Stimulated activated CD8-positive, alpha-beta memory T cell treated with anti-CD3 and anti-CD28 coated beads, Interleukin-4, amount 100 ng/mL, for 1 hour (primary cell): ENCODE measurements around the gene DNAJB7.
"Not testable (repeated sequence)": the region's sequence is repeated elsewhere in the genome, so short reads cannot be mapped to it uniquely, and the experiment has no call there.

Source experiments
- DNase-seq, 2 donors: peaks; one replicate each; pipeline ENCODE4 v3.0.0-alpha.2; 2020; ENCODE audit warnings: low read depth in 2 of 2, low spot score in 1 of 2

The DNAJB7 gene

GRCh38 chr22:40862013-40862412 lies at the start of gene DNAJB7:
TSS of gene DNAJB7 (minus strand) at chr22:40862113. CDS start at chr22:40861994, 119 bp downstream.
- DNase-seq = no peak

DNA sequence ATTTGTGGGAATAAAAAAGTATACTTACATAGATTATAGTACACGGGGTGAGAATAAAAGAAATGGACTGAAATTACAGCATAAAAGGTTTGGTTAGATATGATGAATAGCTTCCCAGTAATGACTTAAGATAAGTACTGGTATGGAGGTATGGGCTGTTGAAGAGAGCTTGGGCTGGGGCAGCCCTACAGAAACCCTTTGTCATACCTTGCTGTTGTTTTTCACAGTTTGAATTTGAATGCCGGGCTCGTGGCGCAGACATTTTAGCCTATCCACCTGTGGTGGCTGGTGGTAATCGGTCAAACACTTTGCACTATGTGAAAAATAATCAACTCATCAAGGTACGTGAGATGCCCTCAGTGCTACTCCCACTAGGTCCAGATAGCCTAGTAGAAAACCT lies 47.0 kb upstream of the DNAJB7 start:
- no peak for DNase-seq

GRCh38 chr22:40904101-40904500 lies 42.2 kb upstream of the DNAJB7 start:
- DNase-seq = no peak

GRCh38 chr22:40898850-40899357 lies 37.0 kb upstream of the DNAJB7 start:
- no peak for DNase-seq

- no peak for DNase-seq
Observed at GRCh38 chr22:40894417-40894816, 32.5 kb upstream of the DNAJB7 start.

DNA sequence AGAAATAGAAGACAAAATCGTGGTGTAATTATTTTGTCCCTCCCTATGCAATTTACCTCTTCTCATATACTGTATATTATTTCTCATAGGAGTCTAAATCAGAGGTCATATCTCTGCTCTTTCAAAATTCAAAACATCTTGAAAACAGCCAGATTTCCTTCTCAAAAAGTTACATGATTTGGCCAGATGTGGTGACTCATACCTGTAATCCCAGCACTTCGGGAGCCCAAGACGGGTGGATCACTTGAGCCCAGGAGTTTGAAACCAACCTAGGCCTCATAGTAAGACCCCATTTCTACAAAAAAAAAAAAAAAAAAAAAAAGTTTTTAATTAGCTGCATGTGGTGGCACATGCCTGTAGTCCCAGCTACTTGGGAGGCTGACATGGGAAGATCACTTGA lies 29.0 kb upstream of the DNAJB7 start:
- no peak for DNase-seq

DNA sequence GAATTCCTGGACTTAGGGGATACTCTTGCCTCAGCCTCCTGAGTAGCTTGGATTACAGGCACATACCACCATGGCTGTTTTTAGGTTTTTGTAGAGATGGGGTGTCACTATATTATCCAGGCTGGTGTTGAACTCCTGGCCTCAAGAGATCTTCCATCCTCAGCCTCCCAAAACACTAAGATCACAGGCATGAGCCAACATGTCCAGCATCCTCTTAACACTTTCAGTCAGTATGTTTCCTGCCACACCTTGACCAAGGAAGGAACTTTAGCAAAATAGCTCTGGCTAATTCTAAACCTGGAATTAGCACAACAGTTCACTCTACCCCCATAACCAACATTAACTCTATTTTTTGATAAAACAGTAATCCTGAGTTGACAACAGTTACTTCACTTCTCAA lies 27.2 kb upstream of the DNAJB7 start:
- no peak for DNase-seq

DNA sequence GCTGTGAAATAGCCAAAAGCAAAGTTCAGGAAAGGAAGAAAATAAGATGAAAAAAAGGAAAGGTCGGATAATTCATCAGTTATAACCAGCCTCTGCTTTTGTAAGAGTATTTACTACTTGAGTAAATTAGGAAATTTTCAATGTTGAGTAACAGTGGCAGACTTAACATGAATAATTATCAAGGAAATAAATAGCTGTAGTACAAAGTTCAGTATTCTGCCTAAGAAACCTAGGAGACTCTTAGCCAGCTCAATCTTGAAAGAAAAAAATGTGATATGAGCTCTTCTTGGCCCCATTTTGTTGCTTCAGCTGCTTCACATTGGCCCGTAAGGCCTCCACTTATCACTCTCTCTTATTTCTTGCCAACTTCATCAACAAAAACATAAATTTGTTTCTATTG lies 17.0 kb upstream of the DNAJB7 start:
- no peak for DNase-seq

GRCh38 chr22:40877488-40877887 lies 15.6 kb upstream of the DNAJB7 start:
- DNase-seq = no peak

DNA sequence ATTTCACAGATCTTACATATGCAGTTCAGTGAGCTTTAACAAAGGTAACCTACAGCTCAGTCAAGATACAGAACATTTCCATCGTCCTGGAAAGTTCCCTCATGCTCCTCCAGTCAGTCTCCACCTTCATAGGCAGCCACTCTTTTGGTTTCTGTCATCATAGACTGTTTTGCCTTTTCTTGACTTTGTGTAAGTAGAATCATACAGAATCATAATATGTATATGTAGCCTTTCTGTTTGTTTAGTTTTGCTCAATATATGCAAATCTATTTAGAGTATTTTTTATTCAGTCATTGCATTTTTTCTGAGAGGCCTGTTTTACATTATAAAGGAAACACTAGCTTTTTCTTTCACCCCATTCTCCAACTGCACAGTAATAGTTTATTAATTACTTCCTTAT lies 15.0 kb upstream of the DNAJB7 start:
- DNase-seq = no peak

DNA sequence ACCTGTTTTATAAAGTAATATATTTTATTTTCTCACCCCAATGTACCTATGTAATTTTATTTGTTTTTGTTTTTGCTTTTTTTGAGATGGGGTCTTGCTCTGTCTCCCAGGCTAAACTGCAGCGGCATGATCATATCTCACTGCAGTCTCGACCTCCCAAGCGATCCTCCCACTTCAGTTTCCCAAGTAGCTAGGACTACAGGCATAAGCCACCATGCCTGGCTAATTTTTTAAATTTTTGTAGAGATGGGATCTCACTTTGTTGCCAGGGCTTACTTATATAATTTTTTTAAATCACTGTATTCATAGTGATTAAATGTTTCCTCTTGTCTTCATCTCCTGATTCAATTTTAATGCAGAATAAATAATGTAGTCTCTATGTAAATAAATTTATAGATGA lies 13.2 kb upstream of the DNAJB7 start:
- DNase-seq = no peak

- DNase-seq = no peak
Observed at GRCh38 chr22:40874016-40874415, 12.1 kb upstream of the DNAJB7 start.

DNA sequence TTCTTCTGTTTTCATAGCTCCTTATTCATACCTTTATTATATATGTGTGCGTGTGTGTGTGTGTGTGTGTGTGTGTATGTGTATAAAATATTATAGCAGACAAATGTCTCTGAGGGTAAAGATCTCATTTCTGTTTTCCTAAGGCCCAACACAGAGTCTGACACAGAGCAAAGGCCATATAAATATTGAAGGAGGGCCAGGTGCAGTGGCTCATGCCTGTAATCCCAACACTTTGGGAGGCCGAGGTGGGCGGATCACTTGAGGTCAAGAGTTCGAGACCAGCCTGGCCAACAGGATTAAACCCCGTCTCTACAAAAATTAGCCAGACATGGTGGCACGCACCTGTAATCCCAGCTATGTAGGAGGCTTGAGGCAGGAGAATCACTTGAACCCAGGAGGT lies 6.5 kb upstream of the DNAJB7 start:
- not testable (repeated sequence) for DNase-seq

- DNase-seq = no peak
Observed at GRCh38 chr22:40867109-40867508, 5.2 kb upstream of the DNAJB7 start.

- DNase-seq = no peak
Observed at GRCh38 chr22:40862537-40862936, 624 bp upstream of the DNAJB7 start.

- DNase-seq = no peak
Observed at GRCh38 chr22:40857309-40857855, 4.5 kb downstream of the DNAJB7 start.

GRCh38 chr22:40856513-40857308 lies 5.2 kb downstream of the DNAJB7 start, which contains the start of the genes ST13 and XPNPEP3:
TSS of gene ST13 (minus strand) at chr22:40856639. CDS start at chr22:40856540, 99 bp downstream.
TSS of gene XPNPEP3 (plus strand) at chr22:40857148. CDS start at chr22:40857182, 34 bp downstream.
- peak; percentile 92 for DNase-seq

DNA sequence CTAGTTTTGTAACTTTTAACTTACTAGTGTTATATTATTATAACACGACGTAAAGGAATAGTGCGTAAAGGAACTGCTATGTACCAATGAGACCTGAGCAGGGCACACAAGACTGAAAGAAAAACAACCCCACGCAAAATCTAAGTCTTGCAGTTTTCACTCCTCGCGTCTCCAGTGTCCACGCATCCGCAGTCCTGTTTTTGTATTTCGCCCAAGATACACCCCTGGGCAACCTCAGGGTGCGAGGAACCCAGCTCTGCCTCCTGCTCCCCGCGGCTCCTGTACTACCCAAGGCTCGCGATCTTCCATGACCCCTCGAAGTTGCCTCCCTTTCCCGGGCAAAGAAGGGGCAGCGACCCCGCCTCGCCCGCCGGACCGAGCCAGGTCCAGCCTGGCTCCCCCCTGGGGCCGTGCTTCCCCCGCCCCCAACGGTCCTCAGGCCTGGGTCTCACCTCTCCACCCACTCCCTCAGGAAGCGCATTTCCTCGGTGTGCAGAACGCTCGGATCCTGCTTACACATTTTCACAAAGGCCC lies 5.9 kb downstream of the DNAJB7 start:
- no peak for DNase-seq

GRCh38 chr22:40855071-40855978 lies 6.6 kb downstream of the DNAJB7 start:
- DNase-seq = no peak

- no peak for DNase-seq
Observed at GRCh38 chr22:40853961-40854360, 8.0 kb downstream of the DNAJB7 start.

GRCh38 chr22:40853333-40853732 lies 8.6 kb downstream of the DNAJB7 start:
- DNase-seq = no peak
